Hepatocyte (in vitro differentiated cells): ENCODE data around the gene HAT1. TPM values are rescaled to one million over a fixed set of nuclear protein-coding genes. Genes with fewer than 3 reads are reported as not detected.

Source experiments
- DNase-seq: peaks from one replicate; pipeline ENCODE4 v3.0.0-alpha.2; 2016; ENCODE audit warnings: low spot score
- H2AFZ ChIP-seq: fragments of 200-600 bp; sonication (generic); 2 replicates; pipeline ENCODE4 v1.6.0; 2016; ENCODE audit warnings: antibody characterized with exemption, mild to moderate bottlenecking
- H3K27ac ChIP-seq: fragments of 200-600 bp; sonication (generic); 2 replicates; pipeline ENCODE4 v1.5.1; 2016; ENCODE audit warnings: mild to moderate bottlenecking
- H3K27me3 ChIP-seq: fragments of 200-600 bp; sonication (generic); 2 replicates; pipeline ENCODE4 v1.6.1; 2016
- H3K36me3 ChIP-seq: fragments of 200-600 bp; sonication (generic); replicated peaks from 2 replicates; pipeline ENCODE4 v1.5.1; 2016; ENCODE audit warnings: low read depth; ENCODE audit not compliant: insufficient read depth
- H3K4me1 ChIP-seq: fragments of 200-600 bp; sonication (generic); 2 replicates; pipeline ENCODE4 v1.5.1; 2016; ENCODE audit warnings: mild to moderate bottlenecking, moderate library complexity; ENCODE audit not compliant: insufficient read depth
- H3K4me2 ChIP-seq: fragments of 200-600 bp; sonication (generic); 2 replicates; pipeline ENCODE4 v1.6.0; 2016
- H3K4me3 ChIP-seq: fragments of 200-600 bp; sonication (generic); 2 replicates; pipeline ENCODE4 v1.5.1; 2016; ENCODE audit warnings: mild to moderate bottlenecking
- H3K79me2 ChIP-seq: fragments of 200-600 bp; sonication (generic); 2 replicates; pipeline ENCODE4 v1.6.0; 2017; ENCODE audit warnings: mild to moderate bottlenecking
- H3K9me2 ChIP-seq: fragments of 200-600 bp; sonication (generic); replicated peaks from 2 replicates; pipeline ENCODE4 v1.6.0; 2017; ENCODE audit warnings: mild to moderate bottlenecking; ENCODE audit not compliant: insufficient read depth
- H3K9me3 ChIP-seq: fragments of 200-600 bp; sonication (generic); 2 replicates; pipeline ENCODE4 v1.5.1; 2016; ENCODE audit warnings: low read depth, mild to moderate bottlenecking
- H4K20me1 ChIP-seq: fragments of 200-600 bp; sonication (generic); 2 replicates; pipeline ENCODE4 v1.6.0; 2016; ENCODE audit warnings: mild to moderate bottlenecking; ENCODE audit not compliant: insufficient read depth, poor library complexity, severe bottlenecking
- CTCF ChIP-seq: fragments of 200-600 bp; sonication (generic); IDR thresholded peaks from 2 replicates; pipeline ENCODE4 v1.5.1; 2016; ENCODE audit warnings: antibody characterized with exemption, mild to moderate bottlenecking; ENCODE audit not compliant: poor library complexity
- EZH2 ChIP-seq: fragments of 200-600 bp; sonication (generic); IDR thresholded peaks from 2 replicates; pipeline ENCODE4 v1.6.1; 2016; ENCODE audit warnings: antibody characterized with exemption, mild to moderate bottlenecking, borderline replicate concordance
- EZH2phosphoT487 ChIP-seq: fragments of 200-600 bp; sonication (generic); IDR thresholded peaks from one replicate; pipeline ENCODE4 v1.6.1; 2018; ENCODE audit warnings: antibody characterized with exemption, mild to moderate bottlenecking, low read depth, moderate library complexity; ENCODE audit not compliant: unreplicated experiment, severe bottlenecking
- WGBS: methylation state at CpG from one replicate; pipeline ENCODE4 v1.1.6; 2016; ENCODE audit warnings: low lambda C conversion rate; ENCODE audit errors: missing lambda C conversion rate; 5-methylcytosine and 5-hydroxymethylcytosine counted together
- polyA plus RNA-seq: library from polyadenylated mRNA; unstranded; fragments of >200 nt; fragmentation: Nextera tagmentation; extraction: Ambion mirVana; gene quantifications from 2 replicates; pipeline ENCODE4 v1.2.1, GENCODE V29; 2016
- total RNA-seq: library from RNA; depleted of rRNA; stranded (reverse); fragments of >200 nt; gene quantifications from 2 replicates; pipeline ENCODE4 v1.2.3, GENCODE V29; 2014

HAT1 gene
- total and polyA plus RNA-seq, 2 experiments from 2014 or later: 35.3 to 54.3 TPM

DNA sequence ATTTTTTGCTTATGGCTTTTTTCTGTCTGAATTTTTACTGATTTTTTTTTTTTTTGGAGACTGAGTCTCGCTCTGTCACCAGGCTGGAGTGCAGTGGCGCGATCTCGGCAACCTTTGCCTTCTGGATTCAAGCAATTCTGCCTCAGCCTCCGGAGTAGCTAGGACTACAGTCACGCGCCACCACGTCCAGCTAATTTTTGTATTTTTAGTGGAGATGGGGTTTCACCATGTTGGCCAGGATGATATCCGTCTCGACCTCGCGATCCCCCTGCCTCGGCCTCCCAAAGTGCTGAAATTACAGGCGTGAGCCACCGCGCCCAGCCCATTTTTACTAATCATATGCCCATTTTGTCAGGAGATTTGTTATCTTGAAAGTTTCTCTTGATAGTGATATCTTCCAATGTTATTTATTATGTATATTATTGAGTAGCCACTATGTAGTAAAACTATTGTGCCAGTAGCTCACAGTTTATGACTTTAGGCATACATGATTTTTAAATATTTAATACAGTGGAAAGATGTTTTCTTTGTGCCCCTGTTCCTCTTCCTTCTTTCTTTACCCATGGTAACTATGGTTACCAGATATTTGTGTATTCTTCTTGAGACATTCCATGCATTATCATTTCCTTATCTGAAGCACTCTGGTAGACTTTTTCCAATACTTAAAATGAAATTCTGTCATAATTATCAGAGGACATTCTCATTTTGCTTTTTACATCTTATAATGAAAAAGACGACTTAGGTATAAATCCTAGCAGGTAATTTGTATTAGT, 2.1 kb downstream of the HAT1 start:
- peak overlapping the region; percentile 94 for H3K27ac ChIP-seq
- no peak overlapping the region for H2AFZ ChIP-seq
- no peak for DNase-seq
- H3K9me3 ChIP-seq: no peaks in the 10 kb centered on the region
- peak overlapping the region; percentile 75 for H3K4me2 ChIP-seq
- peaks cover 9% of the 10 kb centered on the region for H3K4me1 ChIP-seq
- TF ChIP-seq EZH2: no peak
- no peak for TF ChIP-seq CTCF
- no peak for TF ChIP-seq EZH2phosphoT487
- no peaks in the 10 kb centered on the region for H3K36me3 ChIP-seq
- H4K20me1 ChIP-seq: no peaks in the 10 kb centered on the region
- WGBS: 95% methylated on average over 17 of the region's 17 CpGs
- H3K27me3 ChIP-seq: no peaks in the 10 kb centered on the region
- H3K9me2 ChIP-seq: no peaks in the 10 kb centered on the region
- no peak overlapping the region for H3K4me3 ChIP-seq
- H3K79me2 ChIP-seq: peaks cover 59% of the 10 kb centered on the region

- no peak for DNase-seq
- H3K4me3 ChIP-seq: no peak overlapping the region
- H3K4me2 ChIP-seq: no peak overlapping the region
- TF ChIP-seq EZH2phosphoT487: no peak
- no peak for TF ChIP-seq CTCF
- no peak for TF ChIP-seq EZH2
- H3K79me2 ChIP-seq: peaks cover 81% of the 10 kb centered on the region
- no peaks in the 10 kb centered on the region for H3K27me3 ChIP-seq
- H3K27ac ChIP-seq: no peak overlapping the region
- no peaks in the 10 kb centered on the region for H3K9me3 ChIP-seq
- no peaks in the 10 kb centered on the region for H3K36me3 ChIP-seq
- 99% methylated on average over 4 of the region's 4 CpGs for WGBS
- H3K4me1 ChIP-seq: no peaks in the 10 kb centered on the region
- no peaks in the 10 kb centered on the region for H3K9me2 ChIP-seq
- H2AFZ ChIP-seq: no peak overlapping the region
- no peaks in the 10 kb centered on the region for H4K20me1 ChIP-seq
Measured at GRCh38 chr2:171930385-171930784, 8.1 kb downstream of the HAT1 start.

DNA sequence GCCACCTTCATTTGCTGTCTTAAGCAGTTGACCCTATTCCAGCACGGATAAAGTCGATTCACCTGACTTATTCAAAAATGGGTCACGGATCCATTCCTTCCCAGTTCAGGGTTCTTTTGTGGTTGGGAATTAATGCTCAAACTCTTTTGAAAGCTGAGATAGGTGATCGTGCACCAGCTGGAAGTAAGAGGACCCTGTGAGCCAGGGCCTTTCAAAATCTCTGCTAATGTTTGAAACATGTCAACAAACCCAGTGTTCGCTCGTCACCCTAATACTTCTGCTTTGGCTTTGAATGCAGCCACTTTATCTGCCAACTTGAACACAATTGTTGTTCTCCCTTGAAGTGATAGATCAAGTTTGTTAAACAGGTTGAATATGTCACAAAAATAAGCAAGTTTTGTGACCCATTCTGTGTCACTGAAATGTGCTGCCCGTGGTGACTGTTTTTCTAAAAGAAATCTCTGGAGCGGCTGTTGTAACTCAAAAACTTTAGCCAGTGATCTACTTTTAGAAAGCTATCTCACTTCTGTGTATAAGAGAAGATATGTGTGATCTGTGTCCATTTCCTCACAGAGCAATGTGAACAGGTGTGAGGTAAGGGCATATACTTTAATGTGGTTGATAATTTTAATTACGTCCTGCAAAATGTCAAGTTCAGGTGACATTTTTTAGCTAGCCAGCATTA, 16.9 kb downstream of the HAT1 start:
- H3K36me3 ChIP-seq: no peaks in the 10 kb centered on the region
- H3K9me2 ChIP-seq: no peaks in the 10 kb centered on the region
- H3K4me1 ChIP-seq: no peaks in the 10 kb centered on the region
- peaks cover 36% of the 10 kb centered on the region for H3K79me2 ChIP-seq
- no peak for DNase-seq
- H3K4me3 ChIP-seq: no peak overlapping the region
- no peaks in the 10 kb centered on the region for H3K9me3 ChIP-seq
- H3K27ac ChIP-seq: no peak overlapping the region
- TF ChIP-seq CTCF: no peak
- no peak for TF ChIP-seq EZH2phosphoT487
- no peak for TF ChIP-seq EZH2
- WGBS: 95% methylated on average over 9 of the region's 9 CpGs
- H2AFZ ChIP-seq: no peak overlapping the region
- H3K27me3 ChIP-seq: no peaks in the 10 kb centered on the region
- H3K4me2 ChIP-seq: no peak overlapping the region
- H4K20me1 ChIP-seq: no peaks in the 10 kb centered on the region
